Neural cell (in vitro differentiated cells): ENCODE data around the gene ZC3H4. TPM values are rescaled to one million over a fixed set of nuclear protein-coding genes. Genes with fewer than 3 reads are reported as not detected.

Experiments
- H2AFZ ChIP-seq: fragments of 200-600, 300-800 bp; sonication (generic), shearing (Covaris generic); 2 replicates; pipeline ENCODE4 v1.6.0; 2014; ENCODE audit warnings: low read depth, mild to moderate bottlenecking, antibody characterized with exemption, low read length, moderate library complexity
- H3F3A ChIP-seq: fragments of 200-600 bp; shearing (Covaris generic); 2 replicates; pipeline ENCODE4 v1.6.1; 2016; ENCODE audit warnings: mild to moderate bottlenecking, moderate library complexity, mixed read lengths, antibody characterized with exemption, low read length; ENCODE audit not compliant: insufficient read depth, poor library complexity, severe bottlenecking
- H3K27ac ChIP-seq: fragments of 200-600, 300-800 bp; sonication (generic), shearing (Covaris generic); 2 replicates; pipeline ENCODE4 v1.5.1; 2014; ENCODE audit warnings: mild to moderate bottlenecking, low read length, moderate library complexity
- H3K27me3 ChIP-seq: fragments of 300-800, 200-600 bp; sonication (generic), shearing (Covaris generic); 2 replicates; pipeline ENCODE4 v1.6.0; 2014; ENCODE audit warnings: mild to moderate bottlenecking, low read depth, low read length, moderate library complexity; ENCODE audit not compliant: insufficient read depth
- H3K36me3 ChIP-seq: fragments of 300-800, 200-600 bp; sonication (generic), shearing (Covaris generic); 2 replicates; pipeline ENCODE4 v1.5.1; 2014; ENCODE audit warnings: mild to moderate bottlenecking, antibody characterized with exemption, low read length, moderate library complexity; ENCODE audit not compliant: insufficient read depth
- H3K4me2 ChIP-seq: fragments of 300-800, 200-600 bp; sonication (generic), shearing (Covaris generic); 2 replicates; pipeline ENCODE4 v1.6.0; 2014; ENCODE audit warnings: mild to moderate bottlenecking, low read length
- H3K4me3 ChIP-seq: fragments of 300-800, 200-600 bp; sonication (generic), shearing (Covaris generic); 2 replicates; pipeline ENCODE4 v1.5.1; 2014; ENCODE audit warnings: mild to moderate bottlenecking, low read length, moderate library complexity
- H3K79me2 ChIP-seq: fragments of 200-600 bp; shearing (Covaris generic); replicated peaks from 2 replicates; pipeline ENCODE4 v1.6.0; 2014; ENCODE audit warnings: mild to moderate bottlenecking, low read length, moderate library complexity; ENCODE audit not compliant: insufficient read depth
- H3K9ac ChIP-seq: fragments of 300-800, 200-600 bp; sonication (generic), shearing (Covaris generic); 2 replicates; pipeline ENCODE4 v1.6.1; 2016; ENCODE audit warnings: mild to moderate bottlenecking, low read length, mixed read lengths
- H3K9me2 ChIP-seq: fragments of 200-600 bp; shearing (Covaris generic); 2 replicates; pipeline ENCODE4 v1.6.1; 2016; ENCODE audit warnings: mild to moderate bottlenecking, low read length, mixed read lengths; ENCODE audit not compliant: insufficient read depth
- H3K9me3 ChIP-seq: fragments of 200-600, 300-800 bp; sonication (generic), shearing (Covaris generic); 2 replicates; pipeline ENCODE4 v1.6.1; 2016; ENCODE audit warnings: mild to moderate bottlenecking, mixed run types, low read length, moderate library complexity, mixed read lengths
- H4K20me1 ChIP-seq: fragments of 200-600 bp; shearing (Covaris generic); 2 replicates; pipeline ENCODE4 v1.6.1; 2016; ENCODE audit warnings: mild to moderate bottlenecking, mixed run types; ENCODE audit not compliant: insufficient read depth
- EP300 ChIP-seq: fragments of 450-650 bp; conservative IDR thresholded peaks from 2 replicates; pipeline ENCODE4 v1.6.1; 2014; ENCODE audit warnings: antibody characterized with exemption, mild to moderate bottlenecking, moderate library complexity; ENCODE audit not compliant: poor library complexity, severe bottlenecking
- EZH2 ChIP-seq: fragments of 200-600, 300-800 bp; shearing (Covaris generic), sonication (generic); IDR thresholded peaks from 2 replicates; pipeline ENCODE4 v1.6.1; 2014; ENCODE audit warnings: antibody characterized with exemption, low read length, borderline replicate concordance, mild to moderate bottlenecking; ENCODE audit not compliant: insufficient read depth, poor library complexity, severe bottlenecking
- MXI1 ChIP-seq: fragments of 450-650 bp; conservative IDR thresholded peaks from 2 replicates; pipeline ENCODE4 v1.6.1; 2014; ENCODE audit warnings: antibody characterized with exemption, mild to moderate bottlenecking; ENCODE audit not compliant: poor library complexity, severe bottlenecking
- POLR2AphosphoS5 ChIP-seq: IDR thresholded peaks from 2 replicates; pipeline ENCODE4 v1.6.1; 2012
- RAD21 ChIP-seq: fragments of 450-650 bp; conservative IDR thresholded peaks from 2 replicates; pipeline ENCODE4 v1.6.1; 2014; ENCODE audit warnings: antibody characterized with exemption, mild to moderate bottlenecking, moderate library complexity
- SMC3 ChIP-seq: fragments of 450-650 bp; conservative IDR thresholded peaks from 2 replicates; pipeline ENCODE4 v1.6.1; 2014; ENCODE audit warnings: antibody characterized with exemption, mild to moderate bottlenecking, moderate library complexity; ENCODE audit not compliant: poor library complexity
- TAF1 ChIP-seq: IDR thresholded peaks from 2 replicates; pipeline ENCODE4 v1.6.1; 2012; ENCODE audit warnings: low read depth
- polyA plus RNA-seq: library from polyadenylated mRNA; depleted of rRNA; stranded (reverse); fragments of >200 nt; gene quantifications from 2 replicates; pipeline ENCODE4 v1.2.3, GENCODE V29; 2014
- TF ChIP-seq, protein P1 (sequence below): fragments of 450-650 bp; IDR thresholded peaks from 2 replicates; pipeline ENCODE4 v1.5.1; 2014; ENCODE audit warnings: antibody characterized with exemption, mild to moderate bottlenecking, moderate library complexity; ENCODE audit not compliant: poor library complexity, severe bottlenecking
- TF ChIP-seq, protein P2 (sequence below): IDR thresholded peaks from 2 replicates; pipeline ENCODE4 v1.6.1; 2012; ENCODE audit warnings: borderline replicate concordance

The ZC3H4 gene
- polyA plus RNA-seq, 1 donor from 2014 or later = 5.1 TPM

DNA sequence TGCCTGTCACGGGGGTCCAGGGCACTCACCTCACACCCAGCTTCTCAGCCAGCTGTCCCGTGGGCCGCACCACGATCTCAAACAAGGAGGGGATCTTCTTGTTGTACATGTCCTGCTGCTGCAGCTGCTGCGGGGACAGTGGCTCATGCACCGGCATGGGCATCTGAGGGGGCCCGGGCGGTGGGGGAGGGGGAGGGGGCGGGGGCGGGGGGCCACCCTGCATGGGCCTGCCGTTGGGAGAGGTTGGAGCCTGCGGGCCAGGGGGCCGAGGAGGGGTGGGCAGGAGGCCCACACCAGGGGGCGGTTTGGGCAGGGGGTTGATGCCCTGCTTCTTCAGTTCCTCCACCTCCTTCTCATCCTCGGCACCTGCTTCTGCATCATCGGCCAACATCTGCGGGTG lies 41.3 kb downstream of the ZC3H4 start:
- no peaks in the 10 kb centered on the region for H4K20me1 ChIP-seq
- no peaks in the 10 kb centered on the region for H3F3A ChIP-seq

DNA sequence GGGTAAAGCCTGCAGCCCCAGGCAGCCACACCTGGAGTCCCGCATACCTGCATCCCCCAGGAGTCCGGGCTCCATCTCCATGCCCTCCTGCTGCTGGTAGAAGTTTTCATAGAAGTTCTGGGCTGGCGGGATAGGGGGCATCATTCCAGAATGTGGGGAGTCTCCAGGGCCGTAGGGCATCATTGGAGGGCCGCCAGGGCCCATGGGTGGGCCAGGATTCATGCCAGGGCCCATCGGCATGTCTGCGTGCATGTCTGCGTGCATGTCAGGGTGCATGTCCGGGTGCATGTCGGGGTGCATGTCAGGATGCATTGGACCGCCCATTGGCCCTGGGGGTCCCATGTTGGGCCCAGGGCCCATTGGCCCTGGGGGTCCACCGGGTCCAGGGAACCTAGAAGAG lies 41.8 kb downstream of the ZC3H4 start:
- TF ChIP-seq RAD21 (no peak), EZH2 (no peak), POLR2AphosphoS5 (no peak), SMC3 (no peak), EP300 (no peak), TAF1 (no peak), MXI1 (no peak)
- TF ChIP-seq, protein P1, sequence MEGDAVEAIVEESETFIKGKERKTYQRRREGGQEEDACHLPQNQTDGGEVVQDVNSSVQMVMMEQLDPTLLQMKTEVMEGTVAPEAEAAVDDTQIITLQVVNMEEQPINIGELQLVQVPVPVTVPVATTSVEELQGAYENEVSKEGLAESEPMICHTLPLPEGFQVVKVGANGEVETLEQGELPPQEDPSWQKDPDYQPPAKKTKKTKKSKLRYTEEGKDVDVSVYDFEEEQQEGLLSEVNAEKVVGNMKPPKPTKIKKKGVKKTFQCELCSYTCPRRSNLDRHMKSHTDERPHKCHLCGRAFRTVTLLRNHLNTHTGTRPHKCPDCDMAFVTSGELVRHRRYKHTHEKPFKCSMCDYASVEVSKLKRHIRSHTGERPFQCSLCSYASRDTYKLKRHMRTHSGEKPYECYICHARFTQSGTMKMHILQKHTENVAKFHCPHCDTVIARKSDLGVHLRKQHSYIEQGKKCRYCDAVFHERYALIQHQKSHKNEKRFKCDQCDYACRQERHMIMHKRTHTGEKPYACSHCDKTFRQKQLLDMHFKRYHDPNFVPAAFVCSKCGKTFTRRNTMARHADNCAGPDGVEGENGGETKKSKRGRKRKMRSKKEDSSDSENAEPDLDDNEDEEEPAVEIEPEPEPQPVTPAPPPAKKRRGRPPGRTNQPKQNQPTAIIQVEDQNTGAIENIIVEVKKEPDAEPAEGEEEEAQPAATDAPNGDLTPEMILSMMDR = no peak
- TF ChIP-seq, protein P2, sequence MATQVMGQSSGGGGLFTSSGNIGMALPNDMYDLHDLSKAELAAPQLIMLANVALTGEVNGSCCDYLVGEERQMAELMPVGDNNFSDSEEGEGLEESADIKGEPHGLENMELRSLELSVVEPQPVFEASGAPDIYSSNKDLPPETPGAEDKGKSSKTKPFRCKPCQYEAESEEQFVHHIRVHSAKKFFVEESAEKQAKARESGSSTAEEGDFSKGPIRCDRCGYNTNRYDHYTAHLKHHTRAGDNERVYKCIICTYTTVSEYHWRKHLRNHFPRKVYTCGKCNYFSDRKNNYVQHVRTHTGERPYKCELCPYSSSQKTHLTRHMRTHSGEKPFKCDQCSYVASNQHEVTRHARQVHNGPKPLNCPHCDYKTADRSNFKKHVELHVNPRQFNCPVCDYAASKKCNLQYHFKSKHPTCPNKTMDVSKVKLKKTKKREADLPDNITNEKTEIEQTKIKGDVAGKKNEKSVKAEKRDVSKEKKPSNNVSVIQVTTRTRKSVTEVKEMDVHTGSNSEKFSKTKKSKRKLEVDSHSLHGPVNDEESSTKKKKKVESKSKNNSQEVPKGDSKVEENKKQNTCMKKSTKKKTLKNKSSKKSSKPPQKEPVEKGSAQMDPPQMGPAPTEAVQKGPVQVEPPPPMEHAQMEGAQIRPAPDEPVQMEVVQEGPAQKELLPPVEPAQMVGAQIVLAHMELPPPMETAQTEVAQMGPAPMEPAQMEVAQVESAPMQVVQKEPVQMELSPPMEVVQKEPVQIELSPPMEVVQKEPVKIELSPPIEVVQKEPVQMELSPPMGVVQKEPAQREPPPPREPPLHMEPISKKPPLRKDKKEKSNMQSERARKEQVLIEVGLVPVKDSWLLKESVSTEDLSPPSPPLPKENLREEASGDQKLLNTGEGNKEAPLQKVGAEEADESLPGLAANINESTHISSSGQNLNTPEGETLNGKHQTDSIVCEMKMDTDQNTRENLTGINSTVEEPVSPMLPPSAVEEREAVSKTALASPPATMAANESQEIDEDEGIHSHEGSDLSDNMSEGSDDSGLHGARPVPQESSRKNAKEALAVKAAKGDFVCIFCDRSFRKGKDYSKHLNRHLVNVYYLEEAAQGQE = no peak
- Histone ChIP-seq H3K4me2 (no peak overlapping the region), H3K9ac (no peak overlapping the region), H2AFZ (no peak overlapping the region), H3K9me2 (no peaks in the 10 kb centered on the region), H3K79me2 (no peaks in the 10 kb centered on the region), H3K9me3 (no peaks in the 10 kb centered on the region), H3K4me3 (no peak overlapping the region), H3F3A (no peaks in the 10 kb centered on the region), H3K36me3 (no peaks in the 10 kb centered on the region), H3K27ac (no peak overlapping the region), H3K27me3 (no peaks in the 10 kb centered on the region), H4K20me1 (no peaks in the 10 kb centered on the region)

More for the DNA sequence above, 41.3 kb downstream of the ZC3H4 start:
- no peaks in the 10 kb centered on the region for H3K27me3 ChIP-seq
- no peak overlapping the region for H3K4me3 ChIP-seq
- no peaks in the 10 kb centered on the region for H3K79me2 ChIP-seq
- no peak overlapping the region for H3K4me2 ChIP-seq
- no peak overlapping the region for H2AFZ ChIP-seq
- no peaks in the 10 kb centered on the region for H3K9me3 ChIP-seq
- no peak for TF ChIP-seq EZH2
- TF ChIP-seq RAD21 = no peak
- no peak for TF ChIP-seq EP300
- TF ChIP-seq MXI1 = no peak
- TF ChIP-seq SMC3 = no peak
- no peak for TF ChIP-seq POLR2AphosphoS5
- TF ChIP-seq, protein P1 = no peak
- no peak for TF ChIP-seq TAF1
- H3K27ac ChIP-seq = no peak overlapping the region
- no peaks in the 10 kb centered on the region for H3K36me3 ChIP-seq
- H3K9me2 ChIP-seq = no peaks in the 10 kb centered on the region
- H3K9ac ChIP-seq = no peak overlapping the region
